ENCODE measurements around the gene GBP1.

GBP1 gene

DNA sequence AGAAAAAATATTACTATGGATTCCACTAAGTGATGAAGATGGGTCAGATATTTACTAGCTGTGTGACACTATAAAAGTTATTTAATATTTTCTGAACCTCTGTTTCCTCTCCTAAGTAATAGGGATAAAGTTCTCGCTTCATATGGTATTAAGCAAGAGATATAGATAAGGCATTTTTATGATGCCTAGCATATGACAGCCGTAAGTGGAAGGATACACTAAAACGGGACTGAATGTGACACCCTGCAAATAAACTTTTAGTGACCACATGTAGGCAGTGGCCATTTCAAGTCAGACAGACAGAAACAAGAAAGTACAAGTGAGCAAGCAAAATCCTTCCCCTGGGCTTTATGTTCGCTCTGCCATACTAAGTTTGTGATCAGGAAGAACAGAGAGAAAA lies 56.5 kb downstream of the GBP1 start:
- DNase-seq (ENCODE audit: low read depth): no peak
- no peak overlapping the region for H3K4me3 ChIP-seq (ENCODE audit: control insufficient read depth, low read depth, low read length)
- no peak for TF ChIP-seq CTCF (IDR thresholded peaks at IDR 0.05; ENCODE audit: control insufficient read depth, insufficient read depth, low read depth, low read length, missing control alignments)

GRCh38 chr1:89005286-89006151 lies 59.5 kb downstream of the GBP1 start:
- no peak for TF ChIP-seq CTCF (IDR thresholded peaks at IDR 0.05; ENCODE audit: control insufficient read depth, insufficient read depth, low read depth, low read length, missing control alignments)
- no peak for DNase-seq (ENCODE audit: low read depth)
- H3K4me3 ChIP-seq (ENCODE audit: control insufficient read depth, low read depth, low read length): no peak overlapping the region
